Inflammatory macrophage treated with lipopolysaccharide for 1 hour (primary cell): ENCODE measurements around the gene FAT4.
A peak's percentile ranks its signal among the peaks of the same experiment; 100 is the strongest.

Experiments
- DNase-seq, 2 donors: peaks; one replicate each; pipeline ENCODE4 v3.0.0-alpha.2; 2020 to 2022

The FAT4 gene

GRCh38 chr4:125314676-125315575 is at the start of gene FAT4:
Gene FAT4 (plus strand): TSS chr4:125314955. CDS start chr4:125316412, 1,457 bp downstream.
- DNase-seq: peak; percentile 35 to 36

DNA sequence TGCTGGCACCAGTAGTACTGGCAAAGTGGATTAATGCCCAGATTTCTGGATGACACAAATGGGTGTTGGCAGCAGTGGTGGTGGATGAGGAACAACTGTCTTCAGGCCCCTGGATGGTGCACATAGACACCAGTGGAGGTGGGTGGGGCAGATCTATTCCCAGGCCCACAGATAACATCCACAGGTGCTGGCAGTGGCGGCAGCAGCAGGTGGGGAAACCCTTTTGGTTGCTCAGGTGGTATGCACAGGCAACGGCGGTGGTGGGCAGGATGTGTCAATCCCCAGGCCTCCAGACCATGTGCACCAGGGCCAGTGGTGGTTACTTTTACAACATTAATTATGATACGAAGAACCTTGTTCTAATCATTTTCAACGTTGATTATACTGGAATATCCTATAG is 48.9 kb upstream of the FAT4 start:
- DNase-seq: no peak

DNA sequence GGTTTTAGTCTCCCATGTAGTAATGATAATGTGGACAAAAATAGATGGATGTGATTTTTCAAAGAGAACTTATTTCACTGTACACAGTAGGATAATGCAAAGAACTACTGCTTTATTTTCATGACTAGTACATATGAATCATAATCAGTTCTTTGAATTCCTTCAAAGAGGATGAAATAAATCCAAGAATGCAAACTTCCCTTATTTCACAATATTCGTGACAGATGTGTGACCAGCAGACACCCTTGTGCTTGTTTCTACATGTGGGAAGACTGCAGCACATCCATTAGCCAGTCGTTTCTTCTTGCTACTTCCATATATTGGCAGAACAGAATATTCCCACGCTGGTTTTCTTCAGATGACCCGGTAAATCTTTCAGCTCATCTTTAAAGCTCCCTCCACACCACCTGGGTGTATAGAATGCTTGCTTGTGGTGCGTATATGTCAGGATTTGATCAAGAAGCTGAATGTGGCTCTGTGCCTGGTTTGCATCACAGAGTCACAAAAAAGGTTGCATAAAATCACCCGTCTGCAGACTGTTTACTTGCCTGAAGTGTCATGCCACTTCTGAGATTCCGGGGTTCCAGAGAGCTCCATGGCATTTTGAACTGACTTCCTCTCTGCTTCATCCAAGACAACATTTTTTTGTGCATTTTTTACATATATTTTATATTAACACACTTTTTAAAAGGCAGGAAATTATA is 47.7 kb upstream of the FAT4 start:
- DNase-seq: peak; percentile 50 to 64

- DNase-seq: no peak
Measured at GRCh38 chr4:125267630-125268029, 47.1 kb upstream of the FAT4 start.

- DNase-seq: no peak
Measured at GRCh38 chr4:125268068-125268755, 46.5 kb upstream of the FAT4 start.

DNA sequence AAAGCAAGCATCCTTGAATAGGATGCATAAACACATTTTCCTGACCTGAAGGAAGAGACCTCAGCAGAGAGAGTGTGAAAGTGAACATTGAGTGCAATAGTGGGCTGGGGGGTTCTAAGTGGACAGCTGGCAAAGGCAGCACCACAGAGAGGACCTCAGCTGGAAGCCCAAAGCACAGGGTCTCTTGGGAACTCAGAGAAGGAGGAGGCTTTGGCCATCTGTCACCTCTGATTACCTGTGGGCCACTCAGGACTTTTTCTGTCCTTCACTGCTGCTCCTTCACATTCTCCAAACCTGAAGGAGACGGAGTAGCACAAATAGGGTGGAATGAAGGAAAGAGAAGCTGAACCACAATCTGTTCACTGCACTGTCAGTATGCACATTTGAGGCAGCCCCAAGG is 37.9 kb upstream of the FAT4 start:
- no peak for DNase-seq

- DNase-seq: no peak
Measured at GRCh38 chr4:125277790-125278189, 37.0 kb upstream of the FAT4 start.

- no peak for DNase-seq
Measured at GRCh38 chr4:125280892-125281403, 33.8 kb upstream of the FAT4 start.

DNA sequence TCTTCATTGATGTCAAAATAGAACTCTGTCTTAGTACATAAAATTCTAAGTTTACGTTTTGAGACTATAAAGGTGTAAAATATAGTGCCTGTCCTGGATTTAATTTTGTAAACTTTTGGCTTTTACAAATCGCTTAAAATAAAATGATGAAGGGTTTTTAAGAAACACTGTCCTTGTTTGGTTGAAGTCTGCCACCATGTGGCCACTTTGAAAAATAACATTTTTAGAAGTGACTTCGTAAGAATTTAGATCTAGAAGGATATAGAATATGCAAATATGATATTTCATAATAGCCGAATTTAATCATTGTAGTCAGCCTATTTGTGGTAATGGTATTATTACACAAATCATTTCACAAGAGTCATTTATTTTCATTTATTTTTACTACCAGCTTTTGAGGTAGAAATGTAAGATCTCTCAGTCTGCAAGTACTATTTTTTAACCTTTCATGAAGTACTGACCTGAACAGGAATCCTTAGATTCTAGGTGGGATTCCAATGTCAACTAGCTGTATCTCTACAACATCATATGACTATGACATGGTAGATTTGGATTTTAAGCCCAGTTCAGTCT is 31.0 kb upstream of the FAT4 start:
- peak; percentile 35 to 41 for DNase-seq

GRCh38 chr4:125297116-125297515 is 17.6 kb upstream of the FAT4 start:
- no peak for DNase-seq

GRCh38 chr4:125303058-125303457 is 11.7 kb upstream of the FAT4 start:
- DNase-seq: no peak

DNA sequence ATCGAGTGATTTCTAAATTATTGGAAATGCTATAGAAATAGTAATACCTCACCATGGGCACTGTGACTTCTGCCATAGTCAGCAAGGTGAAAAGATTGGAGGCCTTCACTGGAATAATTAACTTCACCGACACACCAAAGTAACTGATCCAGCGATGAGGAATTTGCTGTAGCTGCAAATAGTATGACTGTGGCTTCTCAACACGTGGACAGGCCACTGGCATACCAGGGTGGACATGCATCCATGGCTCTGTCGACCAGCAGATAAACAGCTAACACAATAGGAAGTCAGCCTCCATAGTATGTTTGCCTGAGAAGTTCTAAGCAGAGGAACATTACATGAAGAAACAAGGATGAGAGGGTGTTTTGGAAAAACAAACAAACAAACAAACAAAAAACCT is 10.9 kb upstream of the FAT4 start:
- no peak for DNase-seq

GRCh38 chr4:125306112-125306511 is 8.6 kb upstream of the FAT4 start:
- no peak for DNase-seq

GRCh38 chr4:125306533-125306932 is 8.2 kb upstream of the FAT4 start:
- DNase-seq: no peak

DNA sequence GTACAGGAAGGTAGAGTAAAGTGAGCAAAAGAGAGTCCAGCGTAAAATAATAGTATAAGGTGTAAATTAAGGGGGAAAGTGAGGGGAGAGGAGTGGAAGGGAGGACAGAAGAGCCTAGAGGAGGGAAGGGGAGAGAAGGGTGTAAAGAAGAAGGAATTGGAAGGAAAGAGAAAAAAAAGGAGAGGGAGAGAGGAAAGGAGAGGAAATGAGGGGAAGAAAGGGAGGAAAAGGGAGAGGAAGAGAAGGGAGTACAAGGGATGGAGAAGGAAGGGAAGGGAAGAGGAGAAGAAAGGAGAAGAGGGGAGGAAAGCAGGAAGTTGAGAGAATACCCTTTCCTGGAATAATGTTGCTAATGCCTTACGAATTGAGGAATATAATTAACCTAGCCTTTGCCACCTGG is 3.3 kb upstream of the FAT4 start:
- DNase-seq: no peak

GRCh38 chr4:125313497-125313896 is 1.3 kb upstream of the FAT4 start:
- DNase-seq: peak; percentile 61 to 85

DNA sequence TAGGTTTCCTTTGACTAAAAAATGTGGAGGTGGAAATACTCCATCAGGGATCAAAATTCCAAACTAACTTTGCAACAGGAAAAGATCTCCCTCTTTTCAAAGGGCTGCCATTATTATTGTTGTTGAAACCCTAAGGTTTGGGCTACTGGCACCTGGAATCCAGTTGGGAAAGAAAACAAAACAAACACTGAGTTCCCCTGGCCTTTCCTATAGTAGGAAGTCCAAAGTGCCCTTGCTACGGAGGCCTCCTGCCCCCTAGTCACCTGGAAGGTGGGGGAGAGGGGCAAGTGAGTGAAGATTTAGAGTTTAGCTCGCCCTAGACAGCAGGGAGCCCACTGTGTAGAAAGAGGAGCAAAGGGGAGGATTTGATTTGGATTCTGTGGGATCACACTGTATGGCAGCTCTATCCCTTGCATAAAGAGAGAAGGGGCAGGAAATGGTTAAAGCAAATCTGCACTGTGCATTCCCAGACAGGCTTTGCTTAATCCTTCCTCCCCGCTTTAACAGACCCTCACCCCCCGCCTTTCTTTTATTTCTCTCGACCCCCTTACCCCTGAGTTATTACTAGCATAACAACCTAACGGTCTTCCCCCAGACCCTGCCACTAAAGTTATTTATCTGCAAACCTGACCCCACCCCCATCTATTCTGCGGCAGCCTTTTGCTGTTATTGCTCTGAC is 627 bp upstream of the FAT4 start:
- no peak for DNase-seq

DNA sequence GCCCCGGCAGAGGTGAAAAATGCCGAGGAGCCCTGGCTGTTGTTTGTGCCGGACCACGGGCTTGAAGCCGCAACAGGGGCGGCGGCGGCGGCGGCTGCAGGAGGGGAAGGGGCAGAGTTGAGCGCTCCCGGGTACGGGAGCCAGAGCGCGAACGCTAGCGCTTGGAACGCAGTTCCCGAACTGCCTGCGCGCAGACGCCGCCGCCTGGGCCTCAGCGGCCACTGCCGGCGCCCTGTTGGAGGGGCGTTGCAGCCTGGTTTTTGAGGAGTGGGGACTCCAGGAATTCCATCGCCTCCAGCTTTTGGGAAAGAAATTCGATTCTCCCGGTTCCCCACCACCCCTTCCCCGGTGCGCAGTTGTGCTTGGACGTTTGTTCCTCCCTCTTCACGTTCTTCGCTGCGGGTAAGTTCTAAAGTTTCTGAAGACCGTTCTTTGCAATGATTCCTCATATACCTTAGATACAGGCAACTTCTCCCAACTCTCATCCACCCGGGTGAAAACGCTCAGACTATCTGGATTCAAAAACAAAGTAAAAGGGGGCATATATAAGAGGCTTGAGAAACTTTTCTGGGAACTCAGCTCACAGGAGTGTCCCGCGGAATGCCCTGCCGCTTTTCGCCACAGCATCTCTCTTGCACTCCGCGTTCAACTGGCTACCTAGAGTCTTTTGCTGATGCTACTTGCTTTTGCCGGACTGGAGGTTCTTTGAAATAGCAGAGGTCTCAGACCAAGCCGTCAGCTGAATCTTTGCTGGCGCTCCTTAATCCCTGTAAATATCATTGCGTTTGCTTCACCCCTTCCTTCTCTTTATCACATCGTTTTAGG is 1.0 kb downstream of the FAT4 start:
- peak in 1 of 2 donors; percentile 12 for DNase-seq

DNA sequence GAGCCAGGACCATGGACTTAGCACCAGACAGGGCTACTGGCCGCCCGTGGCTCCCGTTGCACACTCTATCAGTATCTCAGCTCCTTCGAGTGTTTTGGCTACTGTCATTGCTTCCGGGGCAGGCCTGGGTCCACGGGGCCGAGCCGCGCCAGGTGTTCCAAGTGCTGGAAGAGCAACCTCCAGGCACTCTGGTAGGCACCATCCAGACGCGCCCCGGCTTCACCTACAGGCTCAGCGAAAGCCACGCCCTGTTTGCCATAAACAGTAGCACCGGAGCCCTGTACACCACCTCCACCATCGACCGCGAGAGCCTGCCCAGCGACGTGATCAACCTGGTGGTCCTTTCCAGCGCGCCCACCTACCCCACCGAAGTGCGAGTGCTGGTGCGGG is 1.6 kb downstream of the FAT4 start:
- no peak for DNase-seq

- no peak for DNase-seq
Measured at GRCh38 chr4:125316791-125317524, 2.2 kb downstream of the FAT4 start.

DNA sequence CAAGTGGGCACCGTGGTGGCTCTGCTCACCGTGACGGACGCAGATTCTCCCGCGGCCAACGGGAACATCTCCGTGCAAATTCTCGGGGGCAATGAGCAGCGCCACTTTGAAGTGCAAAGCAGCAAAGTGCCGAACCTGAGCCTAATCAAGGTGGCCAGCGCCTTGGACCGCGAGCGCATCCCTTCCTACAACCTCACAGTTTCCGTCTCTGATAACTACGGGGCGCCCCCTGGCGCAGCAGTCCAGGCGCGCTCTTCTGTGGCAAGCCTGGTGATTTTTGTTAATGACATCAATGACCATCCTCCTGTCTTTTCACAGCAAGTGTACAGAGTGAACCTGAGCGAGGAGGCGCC is 2.7 kb downstream of the FAT4 start:
- no peak for DNase-seq
